ENCODE results near the gene NDUFB6. TPM values are rescaled to one million over a fixed set of nuclear protein-coding genes. Genes with fewer than 3 reads are reported as not detected.

The NDUFB6 gene
- total and polyA plus RNA-seq, 10 of the 15 experiments (the other 5 are each of a cell fraction or from before 2014, with no cell fraction given): 26.3 to 269 (median 61.4) TPM

DNA sequence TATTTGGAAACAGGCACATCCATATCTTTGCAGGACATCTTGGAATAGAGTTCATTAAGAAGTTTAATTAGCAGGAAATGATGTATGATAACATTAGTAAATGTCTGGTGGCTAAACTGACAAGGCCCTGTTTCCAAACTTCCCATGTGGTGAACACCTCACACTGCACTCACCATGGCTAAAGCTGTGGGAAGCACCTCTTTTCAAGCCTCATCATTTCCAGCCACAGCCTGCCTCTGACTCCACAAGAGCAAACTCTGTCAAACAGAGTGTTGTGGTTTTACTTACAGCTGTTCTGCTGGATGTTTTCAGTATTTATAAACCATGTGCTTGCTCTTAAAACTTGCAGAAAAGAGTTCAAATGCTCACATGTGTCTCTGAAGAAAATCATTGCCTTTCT lies 14.9 kb upstream of the NDUFB6 start (continued):
- TF ChIP-seq RBBP5 (conservative IDR thresholded peaks at IDR 0.05): no peak

DNA sequence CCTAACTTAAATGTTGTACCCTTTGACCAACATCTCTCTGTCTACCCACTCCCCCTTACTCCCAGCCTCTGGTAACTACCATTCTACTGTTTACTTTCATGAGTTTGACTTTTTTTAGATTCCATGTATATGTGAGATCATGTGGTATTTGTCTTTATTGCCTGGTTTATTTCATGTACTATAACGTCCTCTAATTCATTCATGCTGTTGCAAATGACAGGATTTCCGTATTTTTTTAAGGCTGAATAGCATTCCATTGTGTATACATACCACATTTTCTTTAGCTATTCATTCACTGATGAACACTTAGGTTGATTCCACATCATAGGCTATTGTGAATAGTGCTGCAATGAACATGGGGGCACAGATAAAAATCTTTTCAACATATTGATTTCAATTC lies 11.8 kb upstream of the NDUFB6 start:
- Histone ChIP-seq H2AFZ (ENCODE audit: control insufficient read depth, low read depth, low read length) (no peak overlapping the region), H3K9ac (ENCODE audit: control insufficient read depth, insufficient read depth, low read length) (no peak overlapping the region), H3K79me2 (ENCODE audit: control insufficient read depth, insufficient read depth, low read length) (no peaks in the 10 kb centered on the region), H3K36me3 (ENCODE audit: control insufficient read depth in 2 of 2, insufficient read depth in 2 of 2, low read length in 1 of 2) (no peaks in the 10 kb centered on the region), H3K4me1 (ENCODE audit: control insufficient read depth, insufficient read depth, low read length) (no peaks in the 10 kb centered on the region), H3K4me3 (no peak overlapping the region), H3K4me2 (ENCODE audit: control insufficient read depth, insufficient read depth) (no peak overlapping the region), H3K27ac (ENCODE audit: control insufficient read depth, insufficient read depth) (no peak overlapping the region), H3K27me3 (replicated peaks in 1 of 2; ENCODE audit: control insufficient read depth in 2 of 2, insufficient read depth in 2 of 2, low read length in 1 of 2) (no peaks in the 10 kb centered on the region), H3K9me3 (replicated peaks; ENCODE audit: control insufficient read depth, insufficient read depth, low read length) (no peaks in the 10 kb centered on the region), H4K20me1 (ENCODE audit: control insufficient read depth, insufficient read depth) (no peaks in the 10 kb centered on the region)
- ATAC-seq (no peak), DNase-seq (ENCODE audit: low read depth, low spot score) (no peak), FAIRE-seq (no peak)
- TF ChIP-seq ZSCAN29 (IDR thresholded peaks at IDR 0.05): no peak
- no peak for TF ChIP-seq BCL11A (IDR thresholded peaks at IDR 0.05; ENCODE audit: low read depth, low read length)
- TF ChIP-seq ZNF207 (IDR thresholded peaks at IDR 0.05; ENCODE audit: borderline replicate concordance): no peak
- no peak for TF ChIP-seq HDAC2 (IDR thresholded peaks at IDR 0.05)
- TF ChIP-seq BACH1 (IDR thresholded peaks at IDR 0.05; ENCODE audit: borderline replicate concordance): no peak
- TF ChIP-seq, protein P1, sequence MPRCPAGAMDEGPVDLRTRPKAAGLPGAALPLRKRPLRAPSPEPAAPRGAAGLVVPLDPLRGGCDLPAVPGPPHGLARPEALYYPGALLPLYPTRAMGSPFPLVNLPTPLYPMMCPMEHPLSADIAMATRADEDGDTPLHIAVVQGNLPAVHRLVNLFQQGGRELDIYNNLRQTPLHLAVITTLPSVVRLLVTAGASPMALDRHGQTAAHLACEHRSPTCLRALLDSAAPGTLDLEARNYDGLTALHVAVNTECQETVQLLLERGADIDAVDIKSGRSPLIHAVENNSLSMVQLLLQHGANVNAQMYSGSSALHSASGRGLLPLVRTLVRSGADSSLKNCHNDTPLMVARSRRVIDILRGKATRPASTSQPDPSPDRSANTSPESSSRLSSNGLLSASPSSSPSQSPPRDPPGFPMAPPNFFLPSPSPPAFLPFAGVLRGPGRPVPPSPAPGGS (IDR thresholded peaks at IDR 0.05; ENCODE audit: borderline replicate concordance, insufficient read depth, low read depth, low read length, poor library complexity, severe bottlenecking): no peak
- TF ChIP-seq EP300 (IDR thresholded peaks at IDR 0.05; ENCODE audit: borderline replicate concordance in 1 of 2, control insufficient read depth in 1 of 2, low read depth in 2 of 2, low read length in 2 of 2): no peak
- no peak for TF ChIP-seq SP1 (IDR thresholded peaks at IDR 0.05; ENCODE audit: low read depth, low read length)
- TF ChIP-seq SMAD1 (IDR thresholded peaks at IDR 0.05; ENCODE audit: low read depth, partially characterized antibody): no peak
- TF ChIP-seq, protein P2, sequence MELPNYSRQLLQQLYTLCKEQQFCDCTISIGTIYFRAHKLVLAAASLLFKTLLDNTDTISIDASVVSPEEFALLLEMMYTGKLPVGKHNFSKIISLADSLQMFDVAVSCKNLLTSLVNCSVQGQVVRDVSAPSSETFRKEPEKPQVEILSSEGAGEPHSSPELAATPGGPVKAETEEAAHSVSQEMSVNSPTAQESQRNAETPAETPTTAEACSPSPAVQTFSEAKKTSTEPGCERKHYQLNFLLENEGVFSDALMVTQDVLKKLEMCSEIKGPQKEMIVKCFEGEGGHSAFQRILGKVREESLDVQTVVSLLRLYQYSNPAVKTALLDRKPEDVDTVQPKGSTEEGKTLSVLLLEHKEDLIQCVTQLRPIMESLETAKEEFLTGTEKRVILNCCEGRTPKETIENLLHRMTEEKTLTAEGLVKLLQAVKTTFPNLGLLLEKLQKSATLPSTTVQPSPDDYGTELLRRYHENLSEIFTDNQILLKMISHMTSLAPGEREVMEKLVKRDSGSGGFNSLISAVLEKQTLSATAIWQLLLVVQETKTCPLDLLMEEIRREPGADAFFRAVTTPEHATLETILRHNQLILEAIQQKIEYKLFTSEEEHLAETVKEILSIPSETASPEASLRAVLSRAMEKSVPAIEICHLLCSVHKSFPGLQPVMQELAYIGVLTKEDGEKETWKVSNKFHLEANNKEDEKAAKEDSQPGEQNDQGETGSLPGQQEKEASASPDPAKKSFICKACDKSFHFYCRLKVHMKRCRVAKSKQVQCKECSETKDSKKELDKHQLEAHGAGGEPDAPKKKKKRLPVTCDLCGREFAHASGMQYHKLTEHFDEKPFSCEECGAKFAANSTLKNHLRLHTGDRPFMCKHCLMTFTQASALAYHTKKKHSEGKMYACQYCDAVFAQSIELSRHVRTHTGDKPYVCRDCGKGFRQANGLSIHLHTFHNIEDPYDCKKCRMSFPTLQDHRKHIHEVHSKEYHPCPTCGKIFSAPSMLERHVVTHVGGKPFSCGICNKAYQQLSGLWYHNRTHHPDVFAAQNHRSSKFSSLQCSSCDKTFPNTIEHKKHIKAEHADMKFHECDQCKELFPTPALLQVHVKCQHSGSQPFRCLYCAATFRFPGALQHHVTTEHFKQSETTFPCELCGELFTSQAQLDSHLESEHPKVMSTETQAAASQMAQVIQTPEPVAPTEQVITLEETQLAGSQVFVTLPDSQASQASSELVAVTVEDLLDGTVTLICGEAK (IDR thresholded peaks at IDR 0.05; ENCODE audit: borderline replicate concordance): no peak
- ChIA-PET CTCF (interaction anchor here (5.8 to 10.0 kb wide), 3 partner anchors 208 to 383 kb away, joined by 95 to 597 read pairs (median 111); no protein-coding TSS in a partner anchor), RAD21 (ENCODE audit: unreplicated experiment) (no interaction called here), SMC1A (ENCODE audit: uncharacterized antibody, unreplicated experiment) (no interaction called here), POLR2A (no interaction called here)
- in situ Hi-C loops (cut with MboI): no loop called here
- intact Hi-C loops (cut with micrococcal nuclease; ENCODE audit: unreplicated experiment): loop anchor here (5.0 kb wide), 1 partner anchor 118 kb away; no protein-coding TSS in a partner anchor
- 0% methylated on average over 2 of the region's 2 CpGs for WGBS (ENCODE audit: insufficient coverage, insufficient replicate concordance, low lambda C conversion rate, missing lambda C conversion rate)
- no TSS peak for BruUV-seq (replicated peaks)

All from GM12878 (cell line).